GM12891 (cell line): Measurements from ENCODE around the gene CFAP74.

Experiments used
- POLR2A ChIP-seq: IDR thresholded peaks from 2 replicates; pipeline ENCODE4 v1.6.1; 2011; ENCODE audit warnings: low read depth, low read length, control low read depth
- POLR2AphosphoS5 ChIP-seq: IDR thresholded peaks from 2 replicates; pipeline ENCODE4 v1.6.1; 2011; ENCODE audit warnings: low read depth, low read length, control low read depth

GRCh38 chr1:1941868-1942752, 61.5 kb downstream of the CFAP74 start:
- TF ChIP-seq POLR2A: no peak
- TF ChIP-seq POLR2AphosphoS5: no peak
